MG63 (cell line): ENCODE data around the gene MUC4. TPM values are rescaled to one million over a fixed set of nuclear protein-coding genes. Genes with fewer than 3 reads are reported as not detected.
"Not testable (repeated sequence)": the region's sequence is repeated elsewhere in the genome, so short reads cannot be mapped to it uniquely, and the experiment has no call there.

ENCODE experiments used
- DNase-seq: peaks from one replicate; pipeline ENCODE4 v3.0.0-alpha.2; 2020
- H3K27me3 ChIP-seq: fragments of 250-450 bp; sonication (Bioruptor Pico); 2 replicates; pipeline ENCODE4 v1.5.1; 2020; ENCODE audit warnings: mild to moderate bottlenecking, moderate library complexity
- H3K36me3 ChIP-seq: fragments of 250-450 bp; sonication (Bioruptor Pico); 2 replicates; pipeline ENCODE4 v1.5.1; 2020; ENCODE audit warnings: mild to moderate bottlenecking, moderate library complexity
- H3K4me3 ChIP-seq: fragments of 250-450 bp; sonication (Bioruptor Pico); 2 replicates; pipeline ENCODE4 v1.5.1; 2020; ENCODE audit warnings: mild to moderate bottlenecking, moderate library complexity
- H3K9me3 ChIP-seq: fragments of 250-450 bp; sonication (Bioruptor Pico); 2 replicates; pipeline ENCODE4 v1.5.1; 2020; ENCODE audit warnings: mild to moderate bottlenecking, moderate library complexity
- total RNA-seq: library from RNA; depleted of rRNA; stranded (reverse); fragments of >200 nt; shearing (Covaris generic); gene quantifications from 2 replicates; pipeline ENCODE4 v1.2.3, GENCODE V29; 2014; ENCODE audit warnings: low replicate concordance

MUC4 gene
- total RNA-seq, 1 experiment from 2014 or later: not detected

DNA sequence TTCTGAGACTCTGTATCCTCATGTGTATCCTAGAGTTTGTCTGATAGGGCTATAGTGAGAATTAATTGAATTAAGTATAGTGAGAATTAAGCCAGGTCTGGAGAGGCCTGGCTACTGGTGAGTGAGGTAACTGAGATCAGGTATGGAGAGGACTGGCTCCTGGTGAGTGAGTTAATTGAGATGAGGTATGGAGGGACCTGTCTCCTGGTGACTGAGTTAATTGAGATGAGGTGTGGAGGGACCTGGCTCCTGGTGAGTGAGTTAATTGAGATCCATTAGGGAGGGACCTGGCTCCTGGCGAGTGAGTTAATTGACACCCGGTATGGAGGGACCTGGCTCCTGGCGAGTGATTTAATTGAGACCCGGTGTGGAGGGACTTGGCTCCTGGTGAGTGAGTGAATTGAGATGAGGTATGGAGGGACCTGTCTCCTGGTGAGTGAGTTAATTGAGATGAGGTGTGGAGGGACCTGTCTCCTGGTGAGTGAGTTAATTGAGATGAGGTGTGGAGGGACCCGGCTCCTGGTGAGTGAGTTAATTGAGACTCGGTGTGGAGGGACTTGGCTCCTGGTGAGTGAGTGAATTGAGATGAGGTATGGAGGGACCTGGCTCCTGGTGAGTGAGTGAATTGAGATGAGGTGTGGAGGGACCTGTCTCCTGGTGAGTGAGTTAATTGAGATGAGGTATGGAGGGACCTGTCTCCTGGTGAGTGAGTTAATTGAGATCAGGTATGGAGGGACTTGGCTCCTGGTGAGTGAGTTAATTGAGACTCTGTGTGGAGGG lies 101.4 kb downstream of the MUC4 start:
- not testable (repeated sequence) for H3K9me3 ChIP-seq, H3K27me3 ChIP-seq, H3K4me3 ChIP-seq, H3K36me3 ChIP-seq, DNase-seq

DNA sequence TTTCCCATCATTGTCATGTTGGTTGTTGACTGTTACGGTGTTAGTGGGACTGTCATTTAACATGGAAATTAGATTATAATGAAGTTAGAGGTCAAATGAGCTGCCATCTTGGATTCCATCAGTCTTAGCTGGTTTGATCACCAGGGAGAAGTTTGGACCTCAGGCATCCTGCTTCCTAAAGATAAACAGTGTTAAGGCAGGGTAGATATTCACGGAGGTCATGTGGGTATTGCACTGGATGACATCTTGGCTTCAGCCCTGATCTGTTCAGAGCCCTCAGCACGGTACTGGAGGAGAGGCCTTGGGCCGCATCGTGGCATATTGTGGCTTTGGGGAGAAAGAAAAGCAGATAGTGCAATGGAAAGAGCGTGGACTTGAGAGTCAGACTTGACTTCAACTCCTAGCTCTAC lies 102.0 kb downstream of the MUC4 start:
- Histone ChIP-seq H3K36me3 (peaks cover 3% of the 10 kb centered on the region; the same call in 1 of the 2 replicates), H3K27me3 (no peaks in the 10 kb centered on the region; the same call in 1 of the 2 replicates), H3K9me3 (peaks cover 5% of the 10 kb centered on the region), H3K4me3 (no peak overlapping the region)
- no peak for DNase-seq

DNA sequence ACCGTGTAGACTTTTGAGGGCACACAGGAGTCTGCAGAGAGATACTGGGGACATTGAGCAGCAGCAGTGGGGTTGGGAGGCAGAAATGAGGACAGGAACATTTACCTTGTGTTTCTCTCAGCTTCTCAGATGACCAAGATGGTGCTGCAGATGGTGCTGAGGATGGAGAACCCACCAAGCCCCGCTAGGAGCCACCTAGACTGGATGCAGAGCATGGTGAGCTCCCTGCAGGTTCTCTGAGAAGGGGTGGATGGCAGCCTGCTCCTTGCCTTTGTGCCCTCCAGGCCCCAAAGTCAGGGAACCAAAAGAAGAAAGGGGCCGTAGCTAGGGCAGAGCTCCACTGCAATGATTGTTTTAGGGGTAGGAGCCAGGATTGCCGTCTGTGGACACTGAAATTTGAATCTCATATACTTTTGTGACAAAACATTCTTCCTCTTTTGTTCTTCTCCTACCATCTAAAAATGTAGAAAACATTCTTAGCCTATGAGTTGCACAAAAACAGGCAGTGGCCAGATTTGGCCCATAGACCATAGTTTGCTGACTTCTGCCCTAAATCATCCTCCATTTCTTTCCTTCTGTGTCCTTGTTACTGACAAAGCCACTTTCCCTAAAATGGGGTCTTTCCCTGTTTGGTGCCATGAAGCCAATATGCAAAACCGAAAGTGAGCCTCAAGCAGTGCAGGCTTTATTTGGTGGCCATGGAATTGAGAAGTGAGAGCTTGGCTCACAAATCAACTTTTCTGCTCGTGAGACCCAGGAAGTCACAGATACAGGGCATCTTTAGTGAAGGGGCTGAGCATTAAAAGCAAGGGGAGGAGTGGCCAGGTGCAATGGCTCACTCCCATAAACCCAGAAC lies 102.9 kb downstream of the MUC4 start:
- H3K27me3 ChIP-seq: no peaks in the 10 kb centered on the region; the same call in 1 of the 2 replicates
- no peak overlapping the region for H3K4me3 ChIP-seq
- peaks cover 4% of the 10 kb centered on the region; the same call in 1 of the 2 replicates for H3K9me3 ChIP-seq
- DNase-seq: no peak
- peaks cover 3% of the 10 kb centered on the region; the same call in 1 of the 2 replicates for H3K36me3 ChIP-seq

DNA sequence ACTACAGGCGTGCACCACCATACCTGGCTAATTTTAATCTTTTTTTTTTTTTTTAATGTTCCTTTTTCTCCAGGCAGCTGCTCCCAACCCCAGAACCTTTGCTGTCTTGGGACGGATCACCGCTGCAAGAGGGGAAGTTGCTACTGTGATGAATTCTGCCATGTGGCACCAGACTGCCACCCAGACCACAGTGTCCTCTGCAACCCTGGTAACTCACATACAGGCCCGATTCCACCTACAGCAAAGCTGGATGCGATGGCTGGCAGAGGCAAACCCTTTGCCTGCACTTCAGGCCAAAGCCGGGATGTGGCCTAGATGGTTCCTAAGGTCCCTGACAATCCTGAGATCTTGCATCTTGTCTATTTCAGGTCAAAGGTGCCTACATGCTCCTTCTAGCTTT lies 103.7 kb downstream of the MUC4 start:
- H3K36me3 ChIP-seq: peaks cover 3% of the 10 kb centered on the region; the same call in 1 of the 2 replicates
- peaks cover 4% of the 10 kb centered on the region; the same call in 1 of the 2 replicates for H3K9me3 ChIP-seq
- no peak overlapping the region for H3K4me3 ChIP-seq
- DNase-seq: no peak
- no peaks in the 10 kb centered on the region; the same call in 1 of the 2 replicates for H3K27me3 ChIP-seq

DNA sequence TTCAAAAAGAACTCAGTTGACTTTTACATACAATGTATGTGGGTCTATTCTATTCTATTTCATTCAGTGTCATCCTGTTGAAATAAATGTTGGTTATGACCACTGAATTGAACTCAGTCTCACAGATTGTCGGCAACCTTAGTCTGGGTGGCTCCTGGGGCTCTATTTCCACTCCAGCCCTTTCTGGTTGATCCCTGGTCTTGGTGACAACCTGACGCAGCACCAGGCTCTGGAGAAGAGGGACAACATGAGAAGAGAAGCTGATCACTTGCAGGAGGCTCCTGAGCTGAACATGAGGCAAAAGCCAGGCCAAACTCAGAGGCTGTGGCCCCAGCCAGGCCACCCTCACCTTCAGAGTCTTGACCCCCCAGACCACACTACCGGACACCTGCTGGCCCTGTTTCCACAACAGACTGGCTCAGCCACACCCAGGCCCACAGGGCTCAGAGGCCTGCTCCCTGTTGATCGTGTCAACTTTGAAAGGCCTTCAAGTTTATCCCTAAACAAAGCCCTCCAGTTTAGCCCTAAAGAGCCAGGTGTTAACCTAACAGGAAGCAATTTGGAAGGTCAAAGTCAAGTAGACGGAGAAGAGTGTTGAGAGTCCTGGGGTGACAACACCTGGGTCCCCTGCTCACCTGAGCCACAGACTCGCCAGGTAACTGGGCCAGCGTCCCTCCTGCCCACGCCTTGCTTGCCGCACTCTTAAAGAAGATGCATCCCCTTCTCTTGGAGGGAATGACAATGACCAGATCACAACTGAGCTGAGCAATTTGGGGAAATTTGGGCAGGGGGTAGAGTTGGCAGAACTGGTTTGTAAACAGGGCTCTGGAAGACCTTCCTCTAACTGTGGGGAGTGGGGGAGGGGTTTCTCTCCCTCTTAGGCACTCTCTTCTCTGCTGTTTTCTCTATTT lies 106.4 kb downstream of the MUC4 start:
- peaks cover 4% of the 10 kb centered on the region; the same call in 1 of the 2 replicates for H3K9me3 ChIP-seq
- peaks cover 3% of the 10 kb centered on the region; the same call in 1 of the 2 replicates for H3K36me3 ChIP-seq
- no peaks in the 10 kb centered on the region; the same call in 1 of the 2 replicates for H3K27me3 ChIP-seq
- no peak overlapping the region for H3K4me3 ChIP-seq
- DNase-seq: no peak

DNA sequence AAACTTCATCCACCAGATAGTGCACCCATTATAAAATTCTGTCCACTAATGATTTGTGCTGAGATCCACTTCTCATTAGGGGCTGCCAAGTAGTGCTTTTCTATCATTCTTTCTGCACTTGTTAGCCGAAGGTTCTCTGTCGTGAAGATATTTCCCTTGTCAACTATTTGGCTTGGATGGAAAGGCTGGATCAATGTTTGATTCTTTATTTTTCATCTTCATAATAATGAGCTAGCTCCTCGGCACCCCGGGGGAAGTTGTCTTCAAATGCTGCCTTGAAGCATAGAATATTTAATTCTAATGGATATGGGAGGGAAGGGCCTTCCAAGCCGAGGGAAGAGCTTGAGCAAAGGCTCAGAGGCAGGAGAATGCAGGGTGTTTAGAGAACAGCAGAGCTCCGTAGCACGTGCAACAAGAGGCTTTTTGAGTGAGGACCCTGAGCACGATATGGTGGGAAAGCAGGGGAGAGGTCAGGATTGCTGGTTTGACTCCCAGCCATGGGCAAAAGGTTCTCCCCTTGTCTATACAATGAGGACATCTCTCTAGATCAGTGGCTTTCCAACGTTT lies 107.2 kb downstream of the MUC4 start:
- H3K4me3 ChIP-seq: no peak overlapping the region
- H3K27me3 ChIP-seq: no peaks in the 10 kb centered on the region; the same call in 1 of the 2 replicates
- peaks cover 3% of the 10 kb centered on the region; the same call in 1 of the 2 replicates for H3K36me3 ChIP-seq
- peaks cover 4% of the 10 kb centered on the region; the same call in 1 of the 2 replicates for H3K9me3 ChIP-seq
- no peak for DNase-seq

DNA sequence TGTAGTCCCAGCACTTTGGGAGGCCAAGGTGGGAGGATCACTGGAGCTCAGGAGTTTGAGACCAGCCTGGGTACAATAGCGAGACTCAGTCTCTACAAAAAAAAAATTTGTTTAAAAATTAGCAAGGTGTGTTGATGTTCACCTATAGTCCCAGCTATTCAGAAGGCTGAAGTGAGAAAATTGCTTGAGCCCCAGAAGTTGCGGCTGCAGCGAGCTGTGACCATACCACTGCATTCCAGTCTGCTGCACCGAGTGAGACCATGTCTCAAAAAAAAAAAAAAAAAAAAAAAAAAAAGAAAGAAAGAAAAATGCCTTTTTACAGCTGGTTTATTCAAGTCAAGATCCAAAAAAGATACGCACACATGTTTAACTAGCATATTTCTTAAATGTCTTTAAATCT lies 108.0 kb downstream of the MUC4 start:
- H3K9me3 ChIP-seq: peaks cover 4% of the 10 kb centered on the region; the same call in 1 of the 2 replicates
- peaks cover 5% of the 10 kb centered on the region for H3K36me3 ChIP-seq
- no peak overlapping the region for H3K4me3 ChIP-seq
- DNase-seq: no peak
- H3K27me3 ChIP-seq: no peaks in the 10 kb centered on the region; the same call in 1 of the 2 replicates

DNA sequence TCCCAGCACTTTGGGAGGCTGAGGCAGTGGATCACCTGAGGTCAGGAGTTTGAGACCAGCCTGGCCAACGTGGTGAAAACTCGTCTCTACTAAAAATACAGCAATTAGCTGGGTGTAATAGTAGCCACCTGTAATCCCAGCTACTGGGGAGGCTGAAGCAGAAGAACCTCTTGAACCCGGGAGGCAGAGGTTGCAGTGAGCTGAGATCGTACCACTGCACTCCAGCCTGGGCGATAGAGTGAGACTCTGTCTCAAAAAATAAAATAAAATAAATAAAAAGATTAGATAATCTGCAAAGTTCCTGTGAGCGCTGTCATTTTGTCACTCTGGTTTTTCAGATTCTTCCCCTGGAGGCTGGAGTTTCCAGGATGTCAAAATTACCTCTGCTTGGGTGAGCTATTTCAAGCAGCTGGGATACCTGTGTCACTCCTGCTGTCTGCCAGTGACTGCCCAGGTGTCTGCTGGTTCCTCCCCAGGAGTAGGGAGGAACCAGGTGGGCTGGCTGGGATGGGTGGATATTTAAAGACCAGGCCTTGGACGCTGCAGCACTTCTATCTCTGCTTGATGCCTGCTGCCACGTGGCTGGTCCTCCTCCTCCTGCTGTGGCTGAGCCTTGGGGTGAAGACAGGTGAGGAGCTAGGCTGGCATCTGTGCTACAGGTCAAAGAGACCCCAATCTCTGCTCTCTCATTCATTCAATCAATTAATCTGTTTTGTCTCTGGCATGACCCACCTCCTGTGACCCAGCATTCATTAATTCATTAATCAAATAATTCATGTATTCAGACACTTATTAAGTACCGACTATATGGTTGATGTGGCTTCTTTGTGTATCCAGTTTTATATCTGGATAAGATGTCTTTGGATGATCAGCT lies 110.5 kb downstream of the MUC4 start:
- Histone ChIP-seq H3K27me3 (no peaks in the 10 kb centered on the region; the same call in 1 of the 2 replicates), H3K36me3 (peaks cover 14% of the 10 kb centered on the region), H3K9me3 (no peaks in the 10 kb centered on the region), H3K4me3 (no peak overlapping the region)
- DNase-seq: no peak

DNA sequence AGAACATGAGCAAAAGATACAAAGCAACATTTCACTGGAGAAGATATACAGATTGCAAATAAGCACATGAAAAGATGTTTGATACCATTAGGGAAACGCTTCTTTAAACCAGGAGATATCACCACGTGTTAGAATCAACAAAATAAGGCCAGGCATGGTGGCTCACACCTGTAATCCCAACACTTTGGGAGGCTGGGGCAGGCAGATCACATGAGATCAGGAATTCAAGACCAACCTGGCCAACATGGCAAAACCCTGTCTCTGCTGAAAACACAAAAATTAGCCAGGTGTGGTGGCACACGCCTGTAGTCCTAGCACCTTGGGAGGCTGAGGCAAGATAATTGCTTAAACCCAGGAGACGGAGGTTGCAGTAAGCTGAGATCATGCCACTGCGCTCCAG lies 111.4 kb downstream of the MUC4 start:
- Histone ChIP-seq H3K36me3 (peaks cover 19% of the 10 kb centered on the region), H3K27me3 (no peaks in the 10 kb centered on the region)

DNA sequence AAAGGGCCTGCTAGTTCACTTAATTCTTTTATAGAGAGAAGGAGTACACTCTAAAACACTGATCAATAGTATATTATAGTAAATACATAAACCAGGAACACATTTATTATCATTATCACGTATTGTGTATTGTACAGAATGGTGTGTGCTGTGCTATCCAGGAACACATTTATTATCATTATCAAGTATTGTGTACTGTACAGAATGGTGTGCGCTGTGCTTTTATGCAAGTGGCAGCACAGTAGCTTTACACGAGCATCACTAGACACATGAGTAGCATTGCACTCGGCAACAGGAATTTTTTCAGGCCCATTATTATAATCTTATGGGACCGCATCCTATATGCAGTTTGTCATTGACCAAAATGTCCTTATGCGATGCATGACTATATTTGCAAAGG lies 111.9 kb downstream of the MUC4 start:
- Histone ChIP-seq H3K27me3 (no peaks in the 10 kb centered on the region), H3K36me3 (peaks cover 23% of the 10 kb centered on the region), H3K4me3 (no peak overlapping the region), H3K9me3 (no peaks in the 10 kb centered on the region)
- no peak for DNase-seq

More for the DNA sequence above, 111.4 kb downstream of the MUC4 start:
- Histone ChIP-seq H3K4me3 (no peak overlapping the region), H3K9me3 (no peaks in the 10 kb centered on the region)
- no peak for DNase-seq

DNA sequence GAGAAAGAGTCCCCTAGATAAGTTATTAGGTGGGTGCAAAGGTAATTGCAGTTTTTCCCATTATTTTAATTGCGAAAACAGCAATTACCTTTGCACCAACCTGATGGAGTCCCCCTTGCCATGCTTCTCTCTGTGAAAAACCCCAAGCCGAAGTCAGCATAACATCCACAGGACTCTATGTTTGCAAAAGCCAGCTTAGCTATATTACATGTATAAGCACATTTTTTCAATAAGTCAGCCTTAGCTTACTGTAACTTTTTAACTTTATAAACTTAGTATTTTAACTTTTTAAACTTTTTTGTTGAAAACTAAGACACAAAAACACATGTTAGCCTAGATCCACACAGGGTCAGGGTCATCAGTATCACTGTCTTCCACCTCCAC lies 112.3 kb downstream of the MUC4 start:
- Histone ChIP-seq H3K4me3 (no peak overlapping the region), H3K27me3 (no peaks in the 10 kb centered on the region), H3K36me3 (peaks cover 25% of the 10 kb centered on the region), H3K9me3 (no peaks in the 10 kb centered on the region)
- no peak for DNase-seq

DNA sequence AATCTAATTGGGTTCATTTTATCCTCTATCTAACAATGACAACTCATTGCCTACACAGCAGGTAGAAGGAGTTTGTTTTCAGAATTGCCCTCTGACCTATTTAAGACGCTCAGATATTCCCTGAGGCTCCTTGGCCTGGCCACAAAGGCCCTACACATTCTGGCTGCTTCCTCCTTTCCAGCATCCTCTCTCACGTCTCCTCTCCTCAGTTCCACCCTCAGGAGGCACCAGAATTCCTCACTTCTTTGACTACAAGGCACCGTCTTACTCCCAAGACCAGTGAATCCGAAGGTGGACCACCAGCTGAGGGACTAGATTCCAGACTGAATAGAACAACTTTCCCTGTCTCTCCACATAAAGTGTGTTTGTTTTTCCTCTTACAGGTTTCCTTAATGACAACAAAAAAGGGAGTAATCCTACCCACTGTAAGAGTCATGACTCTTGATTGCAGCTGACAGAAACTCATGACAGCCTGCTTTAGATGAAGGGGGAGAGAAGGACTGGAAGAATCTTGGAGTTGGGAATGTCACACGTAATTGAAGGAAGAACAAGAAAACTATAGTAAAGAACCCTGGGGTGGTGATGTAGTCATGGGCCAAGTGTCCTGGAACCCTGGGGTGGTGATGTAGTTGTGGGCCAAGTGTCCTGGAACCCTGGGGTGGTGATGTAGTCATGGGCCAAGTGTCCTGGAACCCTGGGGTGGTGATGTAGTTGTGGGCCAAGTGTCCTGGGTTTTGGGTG lies 112.9 kb downstream of the MUC4 start:
- no peak overlapping the region for H3K4me3 ChIP-seq
- no peaks in the 10 kb centered on the region for H3K9me3 ChIP-seq
- no peak for DNase-seq
- H3K27me3 ChIP-seq: no peaks in the 10 kb centered on the region
- H3K36me3 ChIP-seq: peaks cover 31% of the 10 kb centered on the region

DNA sequence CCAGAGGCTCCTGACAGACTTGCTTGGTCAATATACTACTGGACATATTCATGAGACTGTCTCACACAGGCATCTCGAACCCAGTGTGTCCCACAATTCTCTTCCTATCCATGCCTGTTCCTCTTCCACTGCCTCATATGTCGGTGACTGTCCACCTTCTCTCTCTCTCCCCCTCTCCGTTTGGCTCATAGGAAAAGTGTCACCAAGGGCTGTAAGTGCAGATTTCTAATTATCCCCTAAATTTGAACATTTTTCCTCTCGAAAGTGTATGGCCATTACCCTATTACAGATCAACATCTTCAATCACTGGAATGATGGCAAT lies 113.4 kb downstream of the MUC4 start:
- Histone ChIP-seq H3K27me3 (no peaks in the 10 kb centered on the region), H3K36me3 (peaks cover 36% of the 10 kb centered on the region)
- DNase-seq: no peak

DNA sequence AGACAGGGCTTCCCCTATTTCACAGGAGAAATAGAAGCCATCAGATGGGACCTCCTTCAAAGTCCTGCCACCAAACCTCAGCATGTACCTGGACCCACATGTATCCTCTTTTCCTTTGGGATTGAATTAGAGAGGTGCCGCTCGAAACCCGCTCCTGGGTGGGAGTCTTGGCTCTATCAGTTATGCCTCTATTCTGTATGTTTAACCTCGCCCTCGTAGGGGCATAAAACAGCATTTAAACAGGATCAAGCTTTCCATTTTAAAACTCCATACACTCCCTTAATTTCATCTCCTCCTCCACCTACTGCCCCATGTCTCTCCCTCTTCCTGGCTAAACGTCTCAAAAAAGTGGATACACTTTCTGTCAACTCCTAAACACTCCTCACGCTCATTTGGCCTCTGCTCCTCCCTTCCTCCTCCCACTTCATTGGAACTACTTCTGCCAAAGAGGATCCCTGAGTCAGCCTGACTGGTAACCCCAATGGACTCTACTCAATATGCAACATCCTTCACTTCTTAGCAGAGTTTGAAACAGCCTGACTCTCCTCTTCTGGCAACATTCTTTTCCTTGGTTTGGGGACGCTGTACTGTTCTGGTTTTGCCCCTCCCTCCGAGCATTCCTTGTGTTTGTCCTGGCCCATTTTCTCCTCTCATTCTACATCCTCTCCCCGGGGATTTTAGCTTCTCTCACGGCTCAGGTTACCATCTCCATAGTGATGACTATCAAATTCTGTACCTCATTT lies 114.0 kb downstream of the MUC4 start:
- Histone ChIP-seq H3K27me3 (no peaks in the 10 kb centered on the region), H3K36me3 (peaks cover 38% of the 10 kb centered on the region), H3K4me3 (no peak overlapping the region), H3K9me3 (no peaks in the 10 kb centered on the region)
- peak; percentile 89 for DNase-seq

More for the DNA sequence above, 113.4 kb downstream of the MUC4 start:
- Histone ChIP-seq H3K4me3 (no peak overlapping the region), H3K9me3 (no peaks in the 10 kb centered on the region)
